Central memory CD4-positive, alpha-beta T cell (primary cell): ENCODE measurements around the gene SNX2.
"Not testable (repeated sequence)": the region's sequence is repeated elsewhere in the genome, so short reads cannot be mapped to it uniquely, and the experiment has no call there.

Experiments used
- DNase-seq: peaks from one replicate; pipeline ENCODE4 v3.0.0; 2022

SNX2 gene

GRCh38 chr5:122844910-122845228 lies 70.0 kb downstream of the SNX2 start:
- no peak for DNase-seq

- DNase-seq, result peak; percentile 72
These were observed 70.6 kb downstream of the SNX2 start, which contains the start of gene SNX24 for GRCh38 chr5:122845229-122846050. TSS of gene SNX24 (plus strand) at chr5:122845613. CDS start at chr5:122845634, 21 bp downstream.

GRCh38 chr5:122846051-122846550 lies 71.2 kb downstream of the SNX2 start:
- DNase-seq, result peak; percentile 5

GRCh38 chr5:122847687-122848081 lies 72.8 kb downstream of the SNX2 start:
- DNase-seq, result no peak

GRCh38 chr5:122849771-122850170 lies 74.9 kb downstream of the SNX2 start:
- DNase-seq, result no peak

GRCh38 chr5:122857538-122857937 lies 82.7 kb downstream of the SNX2 start:
- DNase-seq, result not testable (repeated sequence)

GRCh38 chr5:122858451-122858850 lies 83.6 kb downstream of the SNX2 start:
- no peak for DNase-seq

- no peak for DNase-seq
These were observed 88.4 kb downstream of the SNX2 start for GRCh38 chr5:122863240-122863639.

- DNase-seq, result no peak
These were observed 88.8 kb downstream of the SNX2 start for GRCh38 chr5:122863721-122864120.

- DNase-seq, result no peak
These were observed 89.5 kb downstream of the SNX2 start for GRCh38 chr5:122864400-122864799.

GRCh38 chr5:122864842-122865241 lies 90.0 kb downstream of the SNX2 start:
- no peak for DNase-seq

GRCh38 chr5:122870219-122870856 lies 95.5 kb downstream of the SNX2 start:
- DNase-seq, result no peak

GRCh38 chr5:122871661-122872060 lies 96.8 kb downstream of the SNX2 start:
- no peak for DNase-seq

GRCh38 chr5:122874179-122874875 lies 99.4 kb downstream of the SNX2 start:
- DNase-seq, result no peak

GRCh38 chr5:122877518-122877917 lies 102.6 kb downstream of the SNX2 start:
- DNase-seq, result no peak

- DNase-seq, result no peak
These were observed 104.2 kb downstream of the SNX2 start for GRCh38 chr5:122879076-122879475.
